GM19099 (cell line): Measurements from ENCODE around the gene SEL1L3.
A peak's percentile ranks its signal among the peaks of the same experiment; 100 is the strongest.

Experiments
- POLR2A ChIP-seq: IDR thresholded peaks from 3 replicates; pipeline ENCODE4 v1.6.1; 2011; ENCODE audit warnings: low read depth; ENCODE audit not compliant: insufficient read length; ENCODE audit errors: extremely low read depth

The SEL1L3 gene

DNA sequence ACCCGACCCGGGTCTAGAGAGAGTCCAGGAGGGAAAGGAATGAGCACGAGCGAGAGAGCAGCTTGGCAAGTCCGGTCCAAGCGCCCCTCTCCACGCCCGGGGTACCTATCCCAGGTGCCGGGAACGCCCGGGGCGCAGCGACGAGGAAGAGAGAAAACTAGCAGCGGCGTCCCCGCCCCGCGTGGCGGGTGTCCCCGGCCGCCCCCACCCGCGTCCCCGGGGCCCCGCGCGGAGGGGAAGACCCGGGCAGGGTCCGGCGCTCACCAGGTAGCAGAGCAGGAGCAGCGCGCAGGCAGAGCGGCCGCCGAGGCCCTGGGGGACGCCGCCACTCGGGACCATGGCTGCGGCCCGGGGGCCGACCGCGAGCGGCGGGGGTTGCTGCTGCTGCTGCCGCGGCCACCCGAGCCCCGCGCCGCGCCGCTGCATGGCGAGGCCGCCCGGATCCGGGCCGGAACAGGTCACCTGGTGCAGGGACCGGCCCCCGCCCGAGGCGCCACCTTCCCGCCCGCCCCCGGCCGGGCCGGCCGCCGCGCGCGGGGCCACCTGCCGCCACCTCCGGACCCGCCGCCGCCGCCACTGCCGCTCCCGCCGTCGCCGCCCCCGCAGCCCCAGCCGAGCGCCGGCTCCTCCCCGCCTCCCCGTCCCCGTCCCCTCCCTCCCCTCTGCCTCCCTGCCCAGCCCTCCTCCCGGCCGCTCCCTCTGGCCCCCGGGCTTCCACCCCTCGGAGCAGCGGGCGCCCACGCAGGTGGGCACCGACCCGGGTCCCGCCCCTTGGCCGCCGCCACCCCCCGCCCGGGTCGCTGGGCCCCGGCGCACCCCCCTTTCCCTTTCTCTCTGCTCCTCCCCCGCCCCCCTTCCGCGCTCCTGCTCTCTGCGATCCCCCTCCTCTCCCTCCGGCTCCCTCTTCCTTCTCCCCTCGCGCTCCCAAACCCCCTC is at the start of gene SEL1L3:
Gene SEL1L3, minus strand, starts transcription at position 578 of the 936 bp plus-strand sequence. Its CDS starts 152 bp downstream, at position 426.
- TF ChIP-seq POLR2A = peak; percentile 57

DNA sequence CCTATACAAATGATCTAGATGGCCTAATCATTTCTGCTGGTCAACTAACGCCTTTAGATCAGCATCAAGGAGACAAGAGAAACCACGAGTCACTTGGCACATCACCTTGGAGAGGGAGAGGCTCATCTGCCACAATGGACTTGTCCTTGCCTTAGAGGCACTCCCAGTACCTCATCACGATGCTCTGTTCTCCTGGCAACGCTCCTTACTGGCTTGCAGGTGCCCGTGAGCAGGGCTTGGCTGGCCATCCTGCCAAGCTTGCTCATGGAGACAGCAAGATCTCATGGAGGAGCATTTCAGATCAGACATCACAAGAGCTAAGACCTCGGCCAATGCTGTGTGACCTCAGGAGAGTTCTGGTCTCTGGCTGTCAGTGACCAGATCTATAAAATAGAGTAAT is 48.6 kb upstream of the SEL1L3 start:
- TF ChIP-seq POLR2A = no peak

DNA sequence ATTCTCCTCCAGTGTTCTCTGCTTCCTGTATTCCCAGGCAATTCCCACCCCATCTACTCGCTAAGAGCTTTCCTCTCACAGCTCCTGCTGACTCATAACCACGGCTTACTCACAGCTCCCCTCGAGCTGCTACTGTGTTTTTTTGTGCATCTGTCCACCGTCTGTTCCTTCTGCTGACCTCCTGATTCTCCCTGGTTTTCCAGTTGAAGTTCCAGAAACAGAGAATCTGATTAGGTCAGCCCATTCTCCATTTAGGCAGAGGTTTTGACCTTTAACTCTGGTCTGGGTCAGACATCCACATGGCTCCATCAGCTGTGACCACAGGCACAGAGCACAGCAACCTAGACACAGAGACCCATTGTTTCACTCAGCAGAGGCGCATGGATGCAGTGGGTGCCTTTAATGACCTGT is 45.7 kb upstream of the SEL1L3 start:
- no peak for TF ChIP-seq POLR2A

DNA sequence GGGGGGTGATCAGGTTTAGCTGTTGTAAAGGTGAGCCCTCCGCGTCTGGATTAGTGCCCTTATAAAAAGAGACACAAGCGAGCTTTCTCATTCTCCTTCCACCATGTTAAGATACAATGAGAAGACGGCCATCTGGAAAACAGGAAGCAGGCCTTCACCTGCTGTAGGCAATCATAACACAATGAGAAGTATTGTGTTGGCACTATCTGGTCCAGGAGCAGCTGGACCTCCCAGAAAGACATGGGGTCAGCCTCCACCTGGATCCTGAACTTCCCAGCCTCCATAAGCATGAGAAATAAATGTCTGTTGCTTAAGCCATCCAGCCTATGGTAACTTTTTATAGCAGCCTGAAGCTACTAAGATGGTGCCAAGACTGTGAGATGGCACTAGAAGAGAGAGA is 42.6 kb upstream of the SEL1L3 start:
- no peak for TF ChIP-seq POLR2A

DNA sequence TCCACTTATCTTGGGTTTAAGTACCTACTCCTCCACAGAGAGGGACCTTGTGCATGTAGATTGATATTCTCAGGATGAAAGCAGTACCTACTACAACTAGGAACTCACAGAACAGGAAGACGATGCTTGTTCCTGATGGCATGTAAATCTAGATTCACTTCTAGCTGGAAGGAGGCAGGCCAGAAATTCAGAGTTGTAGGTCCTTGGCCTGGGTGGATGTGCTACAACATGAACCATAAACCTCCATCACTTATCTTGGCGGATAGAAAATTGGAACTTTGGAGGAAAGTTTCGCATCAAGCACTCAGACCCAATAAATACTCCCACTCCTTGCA is 41.9 kb upstream of the SEL1L3 start:
- TF ChIP-seq POLR2A = no peak

DNA sequence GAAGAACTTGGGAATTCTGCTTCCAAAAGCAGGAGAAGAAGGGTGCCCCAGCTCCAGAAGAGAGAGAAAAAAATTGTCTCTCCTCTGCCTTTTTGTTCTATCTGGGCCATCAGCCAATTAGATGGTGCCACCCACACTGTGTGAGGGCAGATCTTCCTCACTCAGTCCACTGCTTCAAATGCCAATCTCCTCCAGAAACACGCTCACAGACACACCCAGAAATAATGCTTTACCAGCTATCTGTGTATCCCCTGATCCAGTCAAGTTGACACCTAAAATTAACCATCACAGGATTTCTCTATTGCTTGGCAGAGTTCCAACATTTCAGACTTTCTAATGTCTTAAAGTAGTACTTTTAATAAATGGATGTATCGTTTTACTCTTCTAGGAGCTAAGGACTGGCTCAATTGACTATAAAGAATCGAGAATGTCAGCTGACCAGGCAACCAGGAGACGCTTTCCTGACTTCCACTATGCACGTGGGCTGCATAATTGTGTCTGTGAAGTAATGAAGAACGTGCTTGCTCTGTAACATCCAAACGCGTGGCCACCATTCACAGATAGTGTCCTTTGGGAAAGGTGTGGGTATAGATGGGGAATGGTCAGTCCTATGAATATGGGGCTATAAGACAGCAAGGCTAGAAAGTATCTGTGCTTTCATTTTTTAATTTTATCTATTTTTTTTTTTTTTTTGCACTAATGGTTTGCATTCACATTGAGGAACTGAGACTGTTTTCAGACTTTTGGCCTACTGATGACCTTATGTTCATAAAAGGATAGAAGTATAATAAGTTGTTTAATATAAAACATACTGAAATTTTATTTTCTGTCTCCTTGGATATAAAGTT is 41.3 kb upstream of the SEL1L3 start:
- no peak for TF ChIP-seq POLR2A

DNA sequence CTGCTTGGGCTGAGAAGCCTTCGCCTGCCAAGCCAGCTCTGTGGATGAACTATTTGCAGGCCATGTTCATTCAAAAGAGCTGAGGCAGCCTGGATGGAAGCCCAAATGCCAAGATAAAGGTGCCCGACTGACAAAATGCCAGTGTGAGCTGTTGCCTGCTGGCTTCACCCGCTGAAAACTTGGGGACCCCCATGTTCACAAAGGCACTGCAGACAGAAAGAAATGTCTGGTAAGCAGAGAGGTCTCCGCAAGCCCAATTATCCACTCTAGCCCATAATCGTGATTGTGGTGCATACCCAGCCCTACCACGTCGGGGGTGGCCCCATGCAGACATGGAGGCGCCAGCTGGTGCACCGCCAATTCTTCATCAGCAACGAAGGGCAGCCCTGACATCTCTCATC is 38.2 kb upstream of the SEL1L3 start:
- TF ChIP-seq POLR2A = no peak

DNA sequence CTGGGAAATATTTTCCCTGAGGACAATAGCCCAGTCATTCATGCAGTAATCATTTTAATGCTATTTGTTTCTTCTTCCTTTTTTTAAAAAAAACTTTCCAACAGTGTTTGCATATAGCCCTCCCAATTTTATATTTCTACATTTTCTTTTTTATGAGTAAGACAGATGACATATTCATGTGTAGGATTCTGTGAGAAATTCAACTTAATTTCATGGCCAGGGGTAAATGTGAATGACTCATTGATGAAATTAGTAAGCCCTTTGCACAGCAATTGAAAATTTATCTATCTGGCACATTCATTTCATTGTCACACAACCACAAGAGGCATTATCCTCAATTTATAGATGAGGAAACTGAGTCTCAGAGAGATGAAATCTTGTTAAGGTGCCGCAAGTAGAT is 37.5 kb upstream of the SEL1L3 start:
- no peak for TF ChIP-seq POLR2A

DNA sequence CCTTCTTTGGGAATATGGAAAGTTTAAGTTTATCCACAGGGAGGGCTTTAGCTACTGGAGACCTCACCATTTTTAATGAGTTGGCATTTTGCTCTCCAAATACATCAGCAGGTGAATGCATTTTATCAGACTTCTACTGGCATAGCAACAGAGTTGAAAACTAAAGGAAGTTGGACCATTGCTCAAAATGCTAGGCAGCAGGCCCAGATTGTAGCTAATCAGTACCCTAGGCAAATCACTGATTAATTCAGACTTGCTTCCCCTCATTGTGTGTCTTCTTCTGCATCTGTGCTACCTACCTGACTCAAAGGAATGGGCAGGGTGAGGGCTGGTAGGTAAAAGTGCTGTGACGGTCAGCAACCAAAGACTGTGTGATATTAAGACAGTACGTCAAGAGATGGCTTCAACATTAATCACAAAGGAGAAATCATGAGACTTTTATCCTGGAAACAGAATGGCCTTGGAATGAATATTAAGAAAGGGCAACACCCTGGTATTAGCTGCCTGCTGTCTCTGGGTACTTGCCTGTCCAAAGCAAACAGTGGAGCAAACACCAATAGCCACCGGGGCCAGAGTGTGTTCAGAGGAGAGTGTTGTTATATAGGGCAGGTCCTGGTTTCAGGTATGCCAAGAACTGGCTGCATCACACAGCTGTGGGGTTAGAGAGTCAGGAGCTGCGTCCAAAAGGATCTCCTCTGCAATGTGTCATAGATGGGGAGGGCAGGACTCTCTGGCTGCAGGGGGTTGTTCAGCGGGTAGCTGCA is 34.2 kb upstream of the SEL1L3 start:
- no peak for TF ChIP-seq POLR2A

DNA sequence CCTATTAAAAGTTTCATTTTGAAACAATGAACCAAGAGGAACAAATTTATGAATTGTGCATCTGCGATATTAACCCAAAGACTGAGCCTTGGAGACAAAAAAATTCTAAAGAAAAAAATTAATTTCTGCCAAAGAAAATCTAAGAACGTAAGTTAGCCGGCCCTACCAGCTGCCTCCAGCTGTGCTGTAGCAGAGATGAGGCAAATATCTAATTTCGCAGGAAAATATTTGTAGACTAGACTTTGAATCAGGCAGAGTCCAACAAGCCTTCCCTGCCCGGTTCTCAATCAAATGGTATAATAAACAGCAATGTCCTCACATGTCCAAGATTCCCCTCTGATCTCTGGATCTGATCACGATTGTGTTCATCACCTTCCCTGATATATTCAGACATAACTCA is 30.0 kb upstream of the SEL1L3 start:
- TF ChIP-seq POLR2A = no peak

DNA sequence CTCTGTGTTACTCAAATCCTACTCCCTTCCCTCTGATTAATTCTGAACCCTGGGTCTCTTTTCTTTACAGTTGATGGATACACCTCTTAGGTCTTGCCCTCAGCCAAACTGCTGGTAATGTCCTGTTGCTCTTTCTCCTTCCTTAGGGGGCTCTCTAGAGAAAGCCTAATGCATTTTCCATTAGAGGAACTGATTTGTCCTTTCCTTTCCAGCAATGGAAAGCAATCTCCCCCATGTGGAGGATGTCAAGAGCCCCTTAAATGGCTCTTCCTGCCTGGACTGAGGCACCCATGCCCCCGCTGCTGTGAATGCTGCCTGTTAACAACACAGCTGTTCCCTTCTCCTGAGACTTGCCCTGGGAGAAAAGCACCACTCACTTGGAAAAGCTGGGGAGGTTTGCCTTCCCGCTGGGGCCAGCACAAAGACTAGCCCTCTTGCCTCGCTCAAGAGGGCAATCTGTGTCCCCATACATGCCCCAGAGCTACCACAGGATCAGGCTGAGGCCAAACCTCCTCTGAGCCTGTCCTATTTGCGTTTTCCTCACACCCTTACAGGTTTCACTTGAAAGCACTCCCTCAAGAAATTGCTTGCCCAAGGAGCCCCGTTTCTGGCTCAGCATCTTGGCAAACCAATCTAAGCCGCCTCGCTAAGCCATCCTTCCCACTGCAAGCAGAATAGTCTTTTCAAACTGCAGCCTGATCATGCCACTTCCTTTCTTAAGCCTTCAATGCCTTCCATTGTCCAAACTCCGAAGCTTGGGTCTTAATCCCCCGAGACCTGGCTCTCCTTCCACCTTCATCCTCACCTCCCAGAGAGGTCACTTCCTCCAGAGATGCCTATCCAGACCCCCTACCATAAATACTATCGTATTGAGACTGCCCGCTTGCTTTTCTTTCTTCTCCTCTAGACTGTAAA is 28.0 kb upstream of the SEL1L3 start:
- no peak for TF ChIP-seq POLR2A

DNA sequence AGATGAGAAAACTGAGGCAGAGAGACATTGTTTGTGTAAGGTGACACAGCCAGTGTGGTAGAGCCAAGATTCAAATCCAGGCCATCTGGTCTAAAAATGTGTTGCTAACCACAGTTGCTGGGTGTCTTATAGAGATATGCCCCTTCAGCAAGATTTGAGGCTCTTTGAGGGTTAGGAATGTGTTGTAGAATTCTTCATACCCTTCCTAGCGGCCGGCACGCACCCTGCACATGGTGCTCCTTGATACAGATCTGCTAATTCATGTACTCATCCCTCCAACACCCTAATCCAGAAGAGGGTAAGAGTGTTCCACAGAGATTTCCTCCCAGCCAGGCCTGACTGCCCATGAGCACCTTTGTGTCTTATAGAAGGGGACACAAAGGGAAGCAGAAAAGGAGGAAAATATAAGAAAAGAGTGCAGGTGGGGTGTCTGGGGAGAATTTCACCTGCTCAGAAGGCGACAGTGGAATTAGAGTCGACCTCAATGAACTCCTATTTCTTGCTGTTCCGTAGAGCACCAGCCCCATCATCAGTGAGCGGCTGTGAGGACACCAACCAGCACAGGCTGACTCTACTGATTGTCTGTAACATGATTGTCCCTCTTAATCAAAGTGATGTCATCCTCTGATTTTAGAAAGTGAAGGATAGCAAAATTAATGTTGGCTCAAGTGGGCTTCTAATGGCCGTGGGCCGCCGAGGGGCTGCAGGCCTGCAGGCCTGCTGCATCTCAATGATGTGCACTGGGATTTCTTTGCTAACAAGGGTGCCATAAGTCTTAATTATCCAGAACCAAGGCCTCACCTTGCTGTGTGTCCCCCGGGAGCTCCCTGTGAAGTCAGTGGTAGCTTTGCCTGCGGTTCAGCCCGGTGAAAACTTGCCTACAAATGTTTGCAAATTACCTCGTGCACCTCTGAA is 27.1 kb upstream of the SEL1L3 start:
- no peak for TF ChIP-seq POLR2A

DNA sequence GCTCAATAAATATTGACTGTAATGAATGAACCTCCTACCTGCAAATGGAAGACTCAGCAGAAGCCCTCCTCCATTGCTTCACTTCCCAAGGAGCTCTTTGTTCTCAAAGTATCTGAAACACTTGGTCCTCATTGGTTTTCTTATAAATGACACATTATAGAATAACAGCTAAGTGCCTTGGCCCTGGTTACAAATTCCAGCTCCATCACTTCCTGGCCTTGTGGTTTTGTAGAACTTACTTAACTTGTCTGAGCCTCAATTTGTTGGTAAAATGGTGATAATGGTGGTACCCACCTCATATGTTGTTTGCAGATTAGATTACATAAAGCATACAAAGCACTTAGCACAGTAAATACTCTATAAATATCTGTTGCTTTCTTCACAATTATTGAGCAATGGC is 26.0 kb upstream of the SEL1L3 start:
- TF ChIP-seq POLR2A = no peak
